Measurements from ENCODE around the gene PCDH19.

DNA sequence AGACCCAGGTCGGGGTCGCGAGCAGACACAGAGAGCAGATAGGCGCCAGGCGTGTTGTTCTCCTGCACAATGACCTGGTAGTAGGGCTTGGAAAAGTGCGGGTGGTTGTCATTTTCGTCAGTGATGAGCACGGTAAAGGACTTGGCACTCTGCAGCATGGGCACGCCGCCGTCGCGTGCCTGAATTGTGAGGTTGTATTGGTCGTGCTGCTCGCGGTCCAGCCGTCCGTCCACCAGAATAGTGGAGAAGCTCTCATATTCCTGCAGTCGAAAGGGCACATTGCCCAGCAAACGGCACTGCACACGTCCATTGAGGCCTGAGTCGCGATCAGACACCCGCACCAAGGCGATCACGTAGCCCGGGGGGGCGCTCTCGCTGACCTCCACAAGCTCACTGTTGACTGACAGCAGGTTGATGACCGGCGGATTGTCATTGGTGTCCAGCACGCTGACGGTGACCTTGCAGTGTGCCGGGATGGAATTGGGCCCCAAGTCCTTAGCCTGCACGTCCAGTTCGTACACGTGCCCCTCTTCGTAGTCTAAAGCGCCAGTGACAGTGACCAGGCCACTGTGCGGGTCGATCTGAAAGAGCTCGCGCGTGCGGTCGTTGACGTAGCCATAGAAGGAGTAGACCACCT is 2.8 kb downstream of the PCDH19 start:
- TF ChIP-seq, protein P1, sequence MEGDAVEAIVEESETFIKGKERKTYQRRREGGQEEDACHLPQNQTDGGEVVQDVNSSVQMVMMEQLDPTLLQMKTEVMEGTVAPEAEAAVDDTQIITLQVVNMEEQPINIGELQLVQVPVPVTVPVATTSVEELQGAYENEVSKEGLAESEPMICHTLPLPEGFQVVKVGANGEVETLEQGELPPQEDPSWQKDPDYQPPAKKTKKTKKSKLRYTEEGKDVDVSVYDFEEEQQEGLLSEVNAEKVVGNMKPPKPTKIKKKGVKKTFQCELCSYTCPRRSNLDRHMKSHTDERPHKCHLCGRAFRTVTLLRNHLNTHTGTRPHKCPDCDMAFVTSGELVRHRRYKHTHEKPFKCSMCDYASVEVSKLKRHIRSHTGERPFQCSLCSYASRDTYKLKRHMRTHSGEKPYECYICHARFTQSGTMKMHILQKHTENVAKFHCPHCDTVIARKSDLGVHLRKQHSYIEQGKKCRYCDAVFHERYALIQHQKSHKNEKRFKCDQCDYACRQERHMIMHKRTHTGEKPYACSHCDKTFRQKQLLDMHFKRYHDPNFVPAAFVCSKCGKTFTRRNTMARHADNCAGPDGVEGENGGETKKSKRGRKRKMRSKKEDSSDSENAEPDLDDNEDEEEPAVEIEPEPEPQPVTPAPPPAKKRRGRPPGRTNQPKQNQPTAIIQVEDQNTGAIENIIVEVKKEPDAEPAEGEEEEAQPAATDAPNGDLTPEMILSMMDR (conservative IDR thresholded peaks at IDR 0.05; ENCODE audit: low read length): no peak
- TF ChIP-seq EZH2phosphoT487 (IDR thresholded peaks at IDR 0.05; ENCODE audit: borderline replicate concordance): no peak

All from Loucy (cell line).